NB4 (cell line): Measurements from ENCODE around the gene GJD3.

Experiments used
- CTCF ChIP-seq: IDR thresholded peaks from one replicate; pipeline ENCODE4 v1.5.1; 2012; ENCODE audit warnings: low read depth, low read length
- MAX ChIP-seq: IDR thresholded peaks from 2 replicates; pipeline ENCODE4 v1.6.1; 2011; ENCODE audit warnings: low read depth, low read length
- POLR2A ChIP-seq: IDR thresholded peaks from 2 replicates; pipeline ENCODE4 v1.6.1; 2011; ENCODE audit warnings: mild to moderate bottlenecking; ENCODE audit not compliant: insufficient read length; ENCODE audit errors: extremely low read depth

GRCh38 chr17:40361925-40362695, 2.4 kb downstream of the GJD3 start:
- TF ChIP-seq CTCF: no peak
- no peak for TF ChIP-seq POLR2A
- TF ChIP-seq MAX: no peak
